HG03108 (cell line): Measurements from ENCODE around the gene LRIT2.
"Not testable (repeated sequence)": the region's sequence is repeated elsewhere in the genome, so short reads cannot be mapped to it uniquely, and the experiment has no call there.

Experiments
- ATAC-seq: cut with Tn5 transposase; IDR thresholded peaks from one replicate; pipeline ENCODE4 v1.9.1; 2021; ENCODE audit warnings: moderate library complexity; ENCODE audit not compliant: unreplicated experiment

Gene LRIT2

DNA sequence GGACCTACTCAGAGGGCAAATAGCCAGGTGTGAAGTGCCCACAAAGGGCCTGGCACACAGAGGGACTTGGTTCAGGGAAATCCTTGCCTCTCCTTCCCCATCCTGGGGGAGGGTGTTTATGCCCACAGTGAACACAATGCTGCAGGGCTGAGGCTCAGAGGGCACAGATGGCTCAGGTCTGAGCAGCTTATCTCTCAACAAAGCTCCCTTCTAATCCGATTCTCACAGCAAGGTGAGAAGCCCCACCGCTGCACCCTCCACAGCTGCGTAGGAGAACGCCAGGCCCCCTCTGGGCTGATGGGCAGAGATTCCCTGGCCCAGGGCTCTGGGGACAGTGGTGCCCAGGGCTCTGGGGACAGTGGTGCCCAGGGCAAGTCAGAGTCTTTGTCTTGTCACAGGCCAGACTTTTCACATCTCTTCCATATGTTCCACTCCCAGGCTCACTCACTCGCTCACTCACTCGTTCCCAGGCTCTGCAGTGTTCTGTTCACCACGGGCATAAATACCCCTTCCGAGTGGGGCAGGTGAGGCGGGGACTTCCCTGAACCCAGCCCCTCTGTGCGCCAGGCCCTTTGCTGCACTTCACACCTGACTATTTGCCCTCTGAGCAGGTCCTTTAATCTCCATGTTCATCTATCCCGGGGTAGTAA is 39.7 kb downstream of the LRIT2 start:
- no peak for ATAC-seq

DNA sequence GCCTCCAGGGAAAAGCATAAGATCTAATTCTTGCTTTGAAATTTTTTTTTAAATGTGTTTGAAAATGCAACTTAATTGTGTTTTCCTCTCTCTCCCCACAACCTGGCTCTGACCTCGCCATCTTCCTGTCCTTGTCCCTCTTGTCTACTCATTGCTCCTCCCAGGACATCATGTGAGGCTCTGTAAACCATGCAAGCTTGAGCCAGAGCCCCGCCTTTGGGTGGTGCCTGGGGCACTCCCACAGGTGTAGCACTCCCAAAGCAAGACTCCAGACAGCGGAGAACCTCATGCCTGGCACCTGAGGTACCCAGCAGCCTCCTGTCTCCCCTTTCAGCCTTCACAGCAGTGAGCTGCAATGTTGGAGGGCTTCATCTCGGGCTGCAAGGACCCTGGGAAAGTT is 40.8 kb downstream of the LRIT2 start:
- ATAC-seq, result no peak

DNA sequence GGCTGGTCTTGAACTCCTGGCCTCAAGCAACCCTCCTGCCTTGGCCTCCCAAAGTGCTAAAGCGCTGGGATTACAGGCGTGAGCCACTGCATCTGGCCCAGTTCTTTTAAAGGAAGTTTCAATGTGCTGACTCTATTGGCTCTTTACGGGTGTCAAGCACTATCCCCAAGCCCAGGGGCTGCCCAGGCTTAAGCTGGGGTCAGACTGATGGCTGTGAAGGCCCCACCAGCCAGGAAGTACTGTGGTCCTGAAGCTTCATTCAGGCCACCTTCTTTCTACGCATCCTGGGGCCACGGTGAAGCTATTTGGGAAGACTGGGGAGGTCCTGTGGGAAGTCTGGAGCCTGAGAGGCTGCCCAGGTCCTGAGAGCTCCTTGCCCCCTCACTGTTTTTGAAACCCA is 43.7 kb downstream of the LRIT2 start:
- no peak for ATAC-seq

DNA sequence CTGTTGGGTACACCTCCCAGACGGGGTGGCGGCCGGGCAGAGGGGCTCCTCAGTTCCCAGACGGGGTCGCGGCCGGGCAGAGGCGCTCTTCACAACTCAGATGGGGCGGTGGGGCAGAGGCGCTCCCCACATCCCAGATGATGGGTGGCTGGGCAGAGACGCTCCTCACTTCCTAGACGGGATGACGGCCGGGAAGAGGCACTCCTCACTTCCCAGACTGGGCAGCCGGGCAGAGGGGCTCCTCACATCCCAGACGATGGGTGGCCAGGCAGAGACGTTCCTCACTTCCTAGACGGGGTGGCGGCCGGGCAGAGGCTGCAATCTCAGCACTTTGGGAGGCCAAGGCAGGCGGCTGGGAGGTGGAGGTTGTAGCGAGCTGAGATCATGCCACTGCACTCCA is 45.0 kb downstream of the LRIT2 start:
- not testable (repeated sequence) for ATAC-seq

DNA sequence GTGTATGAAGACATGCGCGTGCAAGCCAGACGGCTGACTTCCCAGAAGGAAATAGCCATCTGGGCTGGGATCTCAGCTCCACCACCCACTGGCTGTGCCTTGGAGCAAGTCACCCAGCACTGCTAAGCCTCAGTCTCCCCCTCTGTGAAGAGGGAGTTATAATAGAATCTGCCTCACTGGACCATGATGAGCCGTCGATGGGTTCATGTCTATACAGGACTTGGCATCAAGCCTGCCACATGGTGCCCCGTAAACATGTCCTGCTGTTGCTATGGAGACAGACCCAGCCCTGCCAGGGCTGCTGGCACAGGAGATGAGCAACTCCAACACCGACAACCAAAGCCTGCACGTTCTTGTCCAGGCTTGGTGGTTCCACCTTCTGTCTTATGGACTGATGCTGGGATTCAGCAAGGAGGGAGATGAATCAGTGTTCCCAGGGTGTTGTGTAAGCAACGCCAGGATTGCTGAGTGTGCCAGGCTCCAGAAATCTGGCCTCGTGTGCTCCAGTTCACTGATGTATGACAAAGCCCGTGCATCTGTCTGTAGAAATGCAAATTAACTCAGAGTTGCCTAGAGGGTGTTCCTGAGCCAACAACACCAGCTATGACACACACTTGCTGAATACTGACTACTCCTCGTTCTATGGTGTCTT is 46.2 kb downstream of the LRIT2 start:
- ATAC-seq, result peak; percentile 82

DNA sequence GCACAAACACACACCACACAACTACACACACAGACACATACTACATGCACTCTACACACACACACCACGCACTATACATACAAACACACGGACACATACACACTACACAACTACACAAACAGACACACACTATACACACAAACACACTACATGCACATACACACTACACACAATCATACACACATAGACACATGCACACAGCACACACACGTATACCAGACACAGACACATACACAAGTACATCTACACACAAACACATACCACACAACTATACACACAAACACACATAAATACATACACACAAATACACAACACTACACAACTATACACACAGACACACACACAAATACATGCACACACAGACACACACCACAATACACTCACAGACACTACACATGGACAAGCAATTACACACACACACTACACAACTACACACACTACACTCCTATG is 47.2 kb downstream of the LRIT2 start:
- no peak for ATAC-seq

DNA sequence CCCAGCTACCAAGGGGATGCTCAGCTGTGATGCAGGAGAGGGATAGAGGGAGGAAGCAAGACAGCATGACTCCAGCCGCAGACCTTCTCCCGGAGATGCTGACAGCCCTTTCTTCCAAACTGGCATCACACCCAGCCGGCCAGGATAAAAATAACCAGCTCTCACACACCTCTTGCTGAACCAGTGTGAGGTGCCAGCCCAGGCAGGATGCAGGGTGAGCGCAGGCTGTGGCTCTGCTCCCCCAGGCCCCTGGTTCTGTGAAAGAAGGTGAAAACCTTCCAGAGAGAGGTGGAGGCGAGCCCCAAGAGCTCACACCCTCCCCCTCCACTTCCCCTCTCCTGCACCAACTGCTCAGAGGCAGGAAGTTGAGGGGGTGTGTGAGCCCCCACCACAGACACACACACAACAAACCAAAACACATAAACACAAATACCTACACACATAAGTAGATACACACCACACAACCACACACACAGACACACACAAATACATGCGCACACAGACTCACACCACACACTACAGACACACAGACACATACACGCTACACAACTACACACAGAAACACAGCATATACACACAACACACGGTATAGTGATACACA is 47.7 kb downstream of the LRIT2 start:
- ATAC-seq, result peak; percentile 46

DNA sequence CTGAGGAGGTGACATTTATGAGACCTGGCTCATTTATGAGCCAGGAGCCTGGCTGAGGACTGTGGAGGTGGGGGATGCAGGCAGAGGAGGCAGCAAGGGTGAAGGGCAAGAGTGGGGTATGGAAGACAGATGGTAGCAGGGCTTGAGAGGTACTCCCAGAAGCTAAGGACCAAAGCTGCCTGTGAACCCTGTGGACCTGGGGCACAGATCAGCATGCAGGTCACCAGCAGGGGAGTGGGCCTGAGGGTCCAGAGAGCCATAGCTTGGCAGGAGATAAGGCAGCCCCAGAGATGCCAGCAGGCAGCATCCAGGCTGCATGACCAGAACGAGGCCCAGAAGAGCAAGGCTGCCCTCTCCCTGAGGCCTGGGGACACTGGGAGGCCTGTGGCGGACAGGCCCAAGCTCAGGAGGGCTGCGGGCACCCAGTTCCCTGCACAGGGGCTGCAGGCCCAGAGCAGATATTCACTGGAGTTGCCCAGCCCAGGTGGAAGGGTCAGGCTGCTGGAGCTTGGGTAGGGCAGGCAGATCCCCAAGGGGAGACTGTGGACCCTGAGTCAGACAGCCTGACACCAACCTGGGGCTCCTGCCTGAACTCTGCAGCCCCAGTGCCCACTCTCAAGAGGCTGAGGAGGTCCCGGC is 48.4 kb downstream of the LRIT2 start:
- ATAC-seq, result no peak

DNA sequence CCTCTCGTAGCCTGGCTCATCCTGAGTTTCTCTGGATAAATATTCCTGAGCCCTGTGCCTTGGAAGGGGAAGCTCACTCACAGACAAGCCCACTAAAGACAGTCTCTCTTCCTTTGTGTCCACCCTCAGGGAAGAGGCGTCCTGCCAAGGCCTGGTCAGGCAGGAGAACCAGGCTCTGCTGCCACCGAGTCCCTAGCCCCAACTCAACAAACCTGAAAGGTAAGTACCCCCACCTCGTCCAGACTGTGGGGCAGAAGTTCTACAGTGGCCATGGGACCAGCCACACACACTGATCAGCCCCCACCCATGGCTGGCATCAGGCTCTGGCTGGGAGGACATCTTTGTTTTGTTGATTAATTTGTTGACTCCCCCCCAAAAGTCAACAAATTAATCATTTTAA is 49.0 kb downstream of the LRIT2 start:
- ATAC-seq, result no peak

DNA sequence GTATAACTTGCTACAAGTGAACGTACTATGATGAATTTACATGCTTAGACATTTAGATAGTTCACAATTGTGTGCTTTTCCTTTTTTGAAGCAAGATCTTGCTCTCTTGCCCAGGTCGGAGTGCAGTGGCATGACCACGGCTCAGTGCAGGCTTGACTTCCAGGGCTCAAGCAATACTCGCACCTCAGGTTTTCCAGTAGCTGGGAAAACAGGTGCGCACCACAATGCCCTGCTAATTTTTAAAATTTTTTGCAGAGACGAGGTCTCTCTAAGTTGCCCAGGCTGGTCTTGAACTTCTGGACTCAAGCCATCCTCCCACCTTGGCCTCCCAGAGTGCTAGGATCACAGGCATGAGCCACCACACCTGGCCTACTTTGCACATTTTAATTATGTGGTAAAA is 49.9 kb downstream of the LRIT2 start:
- ATAC-seq, result no peak

DNA sequence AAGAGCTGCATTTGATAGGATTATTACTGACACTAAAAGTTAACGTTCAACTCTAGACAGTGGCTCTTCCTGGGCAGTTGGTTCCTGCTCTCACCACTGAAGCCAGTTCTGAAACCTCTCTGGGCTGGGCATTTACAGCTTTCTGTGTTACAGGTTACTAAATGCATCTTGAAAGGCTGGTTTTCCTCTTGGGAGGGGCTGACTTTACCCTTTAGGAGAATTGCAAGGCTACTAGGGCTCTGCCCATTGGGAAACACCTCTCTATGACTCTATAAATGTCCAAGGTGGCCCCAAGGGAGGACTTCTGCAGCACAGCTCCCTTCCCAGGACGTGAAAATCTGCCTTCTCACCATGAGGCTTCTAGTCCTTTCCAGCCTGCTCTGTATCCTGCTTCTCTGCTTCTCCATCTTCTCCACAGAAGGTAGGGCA is 51.8 kb downstream of the LRIT2 start, which contains the start of gene GPR15LG:
GPR15LG (plus strand) TSS at position 301 of the 429 bp plus-strand sequence; CDS start at position 352, 51 bp downstream.
- ATAC-seq, result peak; percentile 50

DNA sequence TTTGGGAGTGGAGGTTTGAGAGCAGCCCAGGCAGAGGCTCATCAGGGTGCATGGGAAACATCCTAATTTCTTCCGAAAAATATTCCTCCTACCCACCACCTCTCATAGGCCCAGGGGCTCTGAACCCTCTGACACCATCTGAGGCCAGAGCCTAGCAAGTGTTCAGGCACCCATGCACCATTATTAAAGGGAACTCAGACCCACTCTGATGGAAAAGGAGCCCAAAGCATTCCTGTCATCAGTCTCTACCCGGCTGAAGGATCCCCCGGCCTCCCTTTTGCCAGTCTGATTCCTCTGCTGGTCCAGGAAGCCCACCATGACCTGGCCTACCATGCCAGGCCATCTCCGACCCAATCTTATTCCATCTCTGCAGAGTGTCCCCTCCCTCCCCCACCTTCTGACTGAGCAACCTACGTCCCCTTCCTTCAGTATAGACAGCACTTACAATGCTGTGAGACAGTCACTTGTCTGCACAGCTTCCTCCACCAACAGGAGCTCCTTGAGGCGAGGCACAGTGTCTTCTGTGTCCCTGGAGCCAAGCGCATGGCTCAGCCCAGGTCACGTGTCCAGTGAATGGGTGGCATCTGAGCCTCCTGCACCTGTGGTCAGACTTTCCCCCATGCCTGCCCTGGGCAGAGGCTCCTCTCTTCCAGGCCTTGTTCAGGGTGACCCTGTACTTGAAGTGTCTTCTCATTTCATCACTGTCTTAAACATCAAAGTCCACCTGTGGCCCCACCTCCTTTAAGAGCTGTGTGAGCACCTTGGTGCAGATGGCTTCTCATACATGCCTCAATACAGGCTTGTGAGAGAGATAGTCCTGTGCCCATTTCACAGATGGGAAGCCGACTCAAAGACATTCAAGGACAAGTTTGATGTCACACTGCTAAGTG is 52.6 kb downstream of the LRIT2 start:
- peak; percentile 30 for ATAC-seq

DNA sequence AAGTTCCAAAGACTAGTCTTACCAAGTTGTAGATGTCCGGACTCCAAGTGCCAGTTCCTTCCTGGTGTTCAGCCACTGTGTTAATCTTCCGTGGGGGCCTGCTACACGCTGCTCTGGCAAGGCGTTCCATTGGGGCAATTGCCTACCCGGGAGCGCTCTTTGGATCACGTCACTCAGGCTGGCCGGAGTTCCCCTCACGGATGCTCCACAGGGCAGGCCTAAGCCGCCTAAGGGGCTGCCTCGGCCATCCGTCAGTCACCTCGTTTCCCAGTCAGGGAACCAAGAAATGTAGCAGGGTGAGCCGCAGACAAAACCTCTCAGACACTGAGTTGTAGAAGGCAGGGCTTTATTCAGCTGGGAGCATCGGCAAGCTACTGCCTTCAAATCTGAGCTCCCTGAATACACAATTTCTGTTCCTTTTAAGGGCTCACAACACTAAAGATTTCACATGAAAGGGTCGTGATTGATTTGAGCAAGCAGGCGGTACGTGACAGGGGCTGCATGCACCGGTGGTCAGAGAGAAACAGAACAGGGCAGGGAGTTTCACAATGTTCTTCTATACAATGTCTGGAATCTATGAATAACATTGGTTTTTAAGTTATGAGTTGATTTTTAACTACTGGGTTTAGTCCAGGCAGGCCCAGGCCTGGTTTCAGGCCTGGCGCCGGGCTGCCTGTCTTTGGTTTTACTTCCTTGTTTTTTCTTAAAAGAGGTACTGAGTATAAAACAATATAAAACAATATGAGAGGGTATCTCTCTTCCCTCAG is 53.5 kb downstream of the LRIT2 start:
- not testable (repeated sequence) for ATAC-seq

DNA sequence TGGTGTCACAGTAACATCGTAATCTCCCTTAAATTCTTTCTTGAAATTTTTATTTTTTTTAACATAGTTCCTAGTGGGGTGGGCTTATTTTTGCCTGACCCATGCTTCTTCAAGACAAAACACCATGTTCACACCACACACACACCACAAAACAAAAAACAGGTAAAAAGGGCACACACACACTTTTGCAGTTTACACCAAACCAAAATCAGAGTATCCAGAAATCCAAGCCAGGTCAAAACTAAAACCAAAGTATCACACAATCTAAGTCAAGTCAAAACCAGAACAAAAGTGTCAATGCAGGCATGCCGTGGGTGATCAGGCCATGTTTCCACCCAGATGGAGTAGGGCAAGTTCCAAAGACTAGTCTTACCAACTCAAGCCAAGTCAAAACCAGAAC is 54.1 kb downstream of the LRIT2 start:
- not testable (repeated sequence) for ATAC-seq
